OCI-LY3 (cell line): ENCODE data around the gene FBXO3.
A peak's percentile ranks its signal among the peaks of the same experiment; 100 is the strongest.

Experiments
- H2AFZ ChIP-seq: fragments of 200-600, 300-600 bp; shearing (Covaris generic); 2 replicates; pipeline ENCODE4 v1.6.0; 2014; ENCODE audit warnings: antibody characterized with exemption, low read depth, low read length
- H3K27ac ChIP-seq: fragments of 200-600, 300-600 bp; sonication (generic); 2 replicates; pipeline ENCODE4 v1.5.1; 2014; ENCODE audit warnings: mild to moderate bottlenecking, low read length, moderate library complexity, mixed read lengths
- H3K27me3 ChIP-seq: fragments of 200-600, 300-600 bp; sonication (generic); 2 replicates; pipeline ENCODE4 v1.6.1; 2014; ENCODE audit warnings: low read depth, low read length, mixed read lengths
- H3K36me3 ChIP-seq: fragments of 200-600, 300-600 bp; sonication (generic); replicated peaks from 2 replicates; pipeline ENCODE3; 2014; ENCODE audit warnings: low read depth, low read length, mixed read lengths
- H3K4me1 ChIP-seq: fragments of 300-600, 200-600 bp; sonication (generic); 2 replicates; pipeline ENCODE4 v1.6.1; 2014; ENCODE audit warnings: low read length, mixed read lengths
- H3K4me2 ChIP-seq: fragments of 200-600, 300-600 bp; sonication (generic); 2 replicates; pipeline ENCODE4 v1.6.1; 2014; ENCODE audit warnings: low read length, mixed read lengths
- H3K4me3 ChIP-seq: fragments of 300-600, 200-600 bp; sonication (generic); 2 replicates; pipeline ENCODE4 v1.5.1; 2014; ENCODE audit warnings: antibody characterized with exemption, mild to moderate bottlenecking, low read length, moderate library complexity
- H3K79me2 ChIP-seq: fragments of 300-600, 200-600 bp; shearing (Covaris generic); 2 replicates; pipeline ENCODE4 v1.6.1; 2014; ENCODE audit warnings: mild to moderate bottlenecking, low read length, mixed read lengths
- H3K9ac ChIP-seq: fragments of 300-600, 200-600 bp; shearing (Covaris generic); 2 replicates; pipeline ENCODE4 v1.6.0; 2014; ENCODE audit warnings: mild to moderate bottlenecking, low read length, moderate library complexity
- H3K9me3 ChIP-seq: fragments of 200-600, 300-600 bp; shearing (Covaris generic); 2 replicates; pipeline ENCODE4 v1.6.1; 2014; ENCODE audit warnings: low read length, mixed read lengths; ENCODE audit not compliant: insufficient read depth
- H4K20me1 ChIP-seq: fragments of 200-600, 300-600 bp; sonication (generic); 2 replicates; pipeline ENCODE4 v1.6.1; 2016; ENCODE audit warnings: low read length, mixed read lengths; ENCODE audit not compliant: insufficient read depth
- CTCF ChIP-seq: fragments of 200-600, 300-600 bp; sonication (generic); IDR thresholded peaks from 2 replicates; pipeline ENCODE4 v1.5.1; 2014; ENCODE audit warnings: antibody characterized with exemption, low read length, low read depth
- EZH2phosphoT487 ChIP-seq: fragments of 200-600 bp; shearing (Covaris generic); IDR thresholded peaks from 2 replicates; pipeline ENCODE4 v1.6.1; 2018; ENCODE audit warnings: antibody characterized with exemption, mixed run types, low read depth

Gene FBXO3

GRCh38 chr11:33718440-33718839, 55.9 kb downstream of the FBXO3 start:
- Histone ChIP-seq H3K4me3 (no peak overlapping the region), H3K79me2 (peaks cover 13% of the 10 kb centered on the region), H3K27ac (no peak overlapping the region), H3K4me2 (no peak overlapping the region), H2AFZ (no peak overlapping the region), H3K27me3 (no peaks in the 10 kb centered on the region), H3K36me3 (peaks cover 45% of the 10 kb centered on the region), H3K4me1 (peaks cover 10% of the 10 kb centered on the region; the same call in 1 of the 2 replicates), H4K20me1 (peaks cover 18% of the 10 kb centered on the region), H3K9ac (no peak overlapping the region), H3K9me3 (no peaks in the 10 kb centered on the region)
- TF ChIP-seq EZH2phosphoT487 (no peak), CTCF (no peak)

- no peak overlapping the region for H3K9ac ChIP-seq
- peaks cover 38% of the 10 kb centered on the region for H3K36me3 ChIP-seq
- H4K20me1 ChIP-seq = peaks cover 3% of the 10 kb centered on the region; the same call in 1 of the 2 replicates
- H3K27ac ChIP-seq = no peak overlapping the region
- no peaks in the 10 kb centered on the region for H3K4me1 ChIP-seq
- no peaks in the 10 kb centered on the region for H3K79me2 ChIP-seq
- no peak overlapping the region for H2AFZ ChIP-seq
- H3K27me3 ChIP-seq = no peaks in the 10 kb centered on the region
- no peaks in the 10 kb centered on the region for H3K9me3 ChIP-seq
- TF ChIP-seq CTCF (peak; percentile 55), EZH2phosphoT487 (no peak)
- H3K4me2 ChIP-seq = no peak overlapping the region
- no peak overlapping the region for H3K4me3 ChIP-seq
Measured at GRCh38 chr11:33716243-33716642, 58.1 kb downstream of the FBXO3 start.

- no peak overlapping the region for H3K27ac ChIP-seq
- no peak for TF ChIP-seq CTCF
- TF ChIP-seq EZH2phosphoT487 = no peak
- no peak overlapping the region for H3K4me2 ChIP-seq
- no peaks in the 10 kb centered on the region for H3K79me2 ChIP-seq
- no peaks in the 10 kb centered on the region for H3K4me1 ChIP-seq
- H3K4me3 ChIP-seq = no peak overlapping the region
- H3K9ac ChIP-seq = no peak overlapping the region
- peaks cover 3% of the 10 kb centered on the region; the same call in 1 of the 2 replicates for H4K20me1 ChIP-seq
- H2AFZ ChIP-seq = no peak overlapping the region
- H3K36me3 ChIP-seq = peaks cover 39% of the 10 kb centered on the region
- H3K27me3 ChIP-seq = no peaks in the 10 kb centered on the region
- no peaks in the 10 kb centered on the region for H3K9me3 ChIP-seq
Measured at GRCh38 chr11:33713856-33714398, 60.4 kb downstream of the FBXO3 start.

GRCh38 chr11:33713151-33713855, 61.0 kb downstream of the FBXO3 start:
- Histone ChIP-seq H3K9me3 (no peaks in the 10 kb centered on the region), H3K4me1 (no peaks in the 10 kb centered on the region), H2AFZ (no peak overlapping the region), H3K4me3 (no peak overlapping the region), H3K27ac (no peak overlapping the region), H3K36me3 (peaks cover 41% of the 10 kb centered on the region), H3K79me2 (no peaks in the 10 kb centered on the region), H4K20me1 (peaks cover under 1% of the 10 kb centered on the region; the same call in 1 of the 2 replicates), H3K27me3 (no peaks in the 10 kb centered on the region), H3K4me2 (no peak overlapping the region), H3K9ac (no peak overlapping the region)
- TF ChIP-seq CTCF (no peak), EZH2phosphoT487 (no peak)
